Measurements from ENCODE around the gene BCAS1. TPM values are rescaled to one million over a fixed set of nuclear protein-coding genes. Genes with fewer than 3 reads are reported as not detected.

Gene BCAS1
- total RNA-seq, 1 donor from 2014 or later = 0.32 TPM

GRCh38 chr20:54023406-54023805, 47.0 kb downstream of the BCAS1 start:
- H3K27me3 Mint-ChIP-seq (ENCODE audit: unreplicated experiment) = peaks cover 2% of the 10 kb centered on the region
- peaks cover 3% of the 10 kb centered on the region for H3K9me3 Mint-ChIP-seq (ENCODE audit: unreplicated experiment)
- TF ChIP-seq CTCF (IDR thresholded peaks at IDR 0.05; ENCODE audit: partially characterized antibody, unreplicated experiment) = no peak
- peak overlapping the region; percentile 74 for H3K27ac Mint-ChIP-seq (ENCODE audit: unreplicated experiment)
- H3K36me3 Mint-ChIP-seq (ENCODE audit: unreplicated experiment) = no peaks in the 10 kb centered on the region
- H3K4me3 Mint-ChIP-seq (ENCODE audit: unreplicated experiment) = no peak overlapping the region
- peaks cover 38% of the 10 kb centered on the region for H3K4me1 Mint-ChIP-seq (ENCODE audit: low read depth, unreplicated experiment)
- no peak for DNase-seq

- peaks cover 3% of the 10 kb centered on the region for H3K9me3 Mint-ChIP-seq (ENCODE audit: unreplicated experiment)
- H3K27me3 Mint-ChIP-seq (ENCODE audit: unreplicated experiment) = peaks cover 2% of the 10 kb centered on the region
- no peak for DNase-seq
- H3K4me3 Mint-ChIP-seq (ENCODE audit: unreplicated experiment) = peak overlapping the region; percentile 75
- peaks cover 42% of the 10 kb centered on the region for H3K4me1 Mint-ChIP-seq (ENCODE audit: low read depth, unreplicated experiment)
- H3K27ac Mint-ChIP-seq (ENCODE audit: unreplicated experiment) = peak overlapping the region; percentile 96
- no peaks in the 10 kb centered on the region for H3K36me3 Mint-ChIP-seq (ENCODE audit: unreplicated experiment)
- TF ChIP-seq CTCF (IDR thresholded peaks at IDR 0.05; ENCODE audit: partially characterized antibody, unreplicated experiment) = no peak
These were observed 48.8 kb downstream of the BCAS1 start for GRCh38 chr20:54021446-54022235.

- no peaks in the 10 kb centered on the region for H3K36me3 Mint-ChIP-seq (ENCODE audit: unreplicated experiment)
- H3K4me3 Mint-ChIP-seq (ENCODE audit: unreplicated experiment) = no peak overlapping the region
- peaks cover 2% of the 10 kb centered on the region for H3K27me3 Mint-ChIP-seq (ENCODE audit: unreplicated experiment)
- TF ChIP-seq CTCF (IDR thresholded peaks at IDR 0.05; ENCODE audit: partially characterized antibody, unreplicated experiment) = no peak
- DNase-seq = no peak
- H3K4me1 Mint-ChIP-seq (ENCODE audit: low read depth, unreplicated experiment) = peaks cover 46% of the 10 kb centered on the region
- peak overlapping the region; percentile 96 for H3K27ac Mint-ChIP-seq (ENCODE audit: unreplicated experiment)
- H3K9me3 Mint-ChIP-seq (ENCODE audit: unreplicated experiment) = peaks cover 3% of the 10 kb centered on the region
These were observed 49.5 kb downstream of the BCAS1 start for GRCh38 chr20:54020868-54021267.

GRCh38 chr20:54020348-54020747, 50.0 kb downstream of the BCAS1 start:
- DNase-seq = no peak
- H3K9me3 Mint-ChIP-seq (ENCODE audit: unreplicated experiment) = peaks cover 3% of the 10 kb centered on the region
- H3K4me3 Mint-ChIP-seq (ENCODE audit: unreplicated experiment) = no peak overlapping the region
- peaks cover 46% of the 10 kb centered on the region for H3K4me1 Mint-ChIP-seq (ENCODE audit: low read depth, unreplicated experiment)
- no peak for TF ChIP-seq CTCF (IDR thresholded peaks at IDR 0.05; ENCODE audit: partially characterized antibody, unreplicated experiment)
- H3K36me3 Mint-ChIP-seq (ENCODE audit: unreplicated experiment) = no peaks in the 10 kb centered on the region
- H3K27ac Mint-ChIP-seq (ENCODE audit: unreplicated experiment) = no peak overlapping the region
- peaks cover 2% of the 10 kb centered on the region for H3K27me3 Mint-ChIP-seq (ENCODE audit: unreplicated experiment)

GRCh38 chr20:54019585-54019984, 50.8 kb downstream of the BCAS1 start:
- Mint-ChIP-seq H3K27me3 (ENCODE audit: unreplicated experiment) (peaks cover 5% of the 10 kb centered on the region), H3K9me3 (ENCODE audit: unreplicated experiment) (peaks cover 6% of the 10 kb centered on the region), H3K36me3 (ENCODE audit: unreplicated experiment) (no peaks in the 10 kb centered on the region), H3K4me3 (ENCODE audit: unreplicated experiment) (no peak overlapping the region), H3K4me1 (ENCODE audit: low read depth, unreplicated experiment) (peaks cover 51% of the 10 kb centered on the region), H3K27ac (ENCODE audit: unreplicated experiment) (no peak overlapping the region)
- TF ChIP-seq CTCF (IDR thresholded peaks at IDR 0.05; ENCODE audit: partially characterized antibody, unreplicated experiment) = no peak
- DNase-seq = no peak

Data from glutamatergic neuron (in vitro differentiated cells).